Neural cell (in vitro differentiated cells): ENCODE results near the gene ANXA2. TPM values are rescaled to one million over a fixed set of nuclear protein-coding genes. Genes with fewer than 3 reads are reported as not detected.

Source experiments
- H2AFZ ChIP-seq: fragments of 200-600, 300-800 bp; sonication (generic), shearing (Covaris generic); 2 replicates; pipeline ENCODE4 v1.6.0; 2014; ENCODE audit warnings: low read depth, mild to moderate bottlenecking, antibody characterized with exemption, low read length, moderate library complexity
- H3F3A ChIP-seq: fragments of 200-600 bp; shearing (Covaris generic); 2 replicates; pipeline ENCODE4 v1.6.1; 2016; ENCODE audit warnings: mild to moderate bottlenecking, moderate library complexity, mixed read lengths, antibody characterized with exemption, low read length; ENCODE audit not compliant: insufficient read depth, poor library complexity, severe bottlenecking
- H3K27ac ChIP-seq: fragments of 200-600, 300-800 bp; sonication (generic), shearing (Covaris generic); 2 replicates; pipeline ENCODE4 v1.5.1; 2014; ENCODE audit warnings: mild to moderate bottlenecking, low read length, moderate library complexity
- H3K27me3 ChIP-seq: fragments of 300-800, 200-600 bp; sonication (generic), shearing (Covaris generic); 2 replicates; pipeline ENCODE4 v1.6.0; 2014; ENCODE audit warnings: mild to moderate bottlenecking, low read depth, low read length, moderate library complexity; ENCODE audit not compliant: insufficient read depth
- H3K36me3 ChIP-seq: fragments of 300-800, 200-600 bp; sonication (generic), shearing (Covaris generic); 2 replicates; pipeline ENCODE4 v1.5.1; 2014; ENCODE audit warnings: mild to moderate bottlenecking, antibody characterized with exemption, low read length, moderate library complexity; ENCODE audit not compliant: insufficient read depth
- H3K4me2 ChIP-seq: fragments of 300-800, 200-600 bp; sonication (generic), shearing (Covaris generic); 2 replicates; pipeline ENCODE4 v1.6.0; 2014; ENCODE audit warnings: mild to moderate bottlenecking, low read length
- H3K4me3 ChIP-seq: fragments of 300-800, 200-600 bp; sonication (generic), shearing (Covaris generic); 2 replicates; pipeline ENCODE4 v1.5.1; 2014; ENCODE audit warnings: mild to moderate bottlenecking, low read length, moderate library complexity
- H3K79me2 ChIP-seq: fragments of 200-600 bp; shearing (Covaris generic); replicated peaks from 2 replicates; pipeline ENCODE4 v1.6.0; 2014; ENCODE audit warnings: mild to moderate bottlenecking, low read length, moderate library complexity; ENCODE audit not compliant: insufficient read depth
- H3K9ac ChIP-seq: fragments of 300-800, 200-600 bp; sonication (generic), shearing (Covaris generic); 2 replicates; pipeline ENCODE4 v1.6.1; 2016; ENCODE audit warnings: mild to moderate bottlenecking, low read length, mixed read lengths
- H3K9me2 ChIP-seq: fragments of 200-600 bp; shearing (Covaris generic); 2 replicates; pipeline ENCODE4 v1.6.1; 2016; ENCODE audit warnings: mild to moderate bottlenecking, low read length, mixed read lengths; ENCODE audit not compliant: insufficient read depth
- H3K9me3 ChIP-seq: fragments of 200-600, 300-800 bp; sonication (generic), shearing (Covaris generic); 2 replicates; pipeline ENCODE4 v1.6.1; 2016; ENCODE audit warnings: mild to moderate bottlenecking, mixed run types, low read length, moderate library complexity, mixed read lengths
- H4K20me1 ChIP-seq: fragments of 200-600 bp; shearing (Covaris generic); 2 replicates; pipeline ENCODE4 v1.6.1; 2016; ENCODE audit warnings: mild to moderate bottlenecking, mixed run types; ENCODE audit not compliant: insufficient read depth
- EP300 ChIP-seq: fragments of 450-650 bp; conservative IDR thresholded peaks from 2 replicates; pipeline ENCODE4 v1.6.1; 2014; ENCODE audit warnings: antibody characterized with exemption, mild to moderate bottlenecking, moderate library complexity; ENCODE audit not compliant: poor library complexity, severe bottlenecking
- EZH2 ChIP-seq: fragments of 200-600, 300-800 bp; shearing (Covaris generic), sonication (generic); IDR thresholded peaks from 2 replicates; pipeline ENCODE4 v1.6.1; 2014; ENCODE audit warnings: antibody characterized with exemption, low read length, borderline replicate concordance, mild to moderate bottlenecking; ENCODE audit not compliant: insufficient read depth, poor library complexity, severe bottlenecking
- MXI1 ChIP-seq: fragments of 450-650 bp; conservative IDR thresholded peaks from 2 replicates; pipeline ENCODE4 v1.6.1; 2014; ENCODE audit warnings: antibody characterized with exemption, mild to moderate bottlenecking; ENCODE audit not compliant: poor library complexity, severe bottlenecking
- POLR2AphosphoS5 ChIP-seq: IDR thresholded peaks from 2 replicates; pipeline ENCODE4 v1.6.1; 2012
- RAD21 ChIP-seq: fragments of 450-650 bp; conservative IDR thresholded peaks from 2 replicates; pipeline ENCODE4 v1.6.1; 2014; ENCODE audit warnings: antibody characterized with exemption, mild to moderate bottlenecking, moderate library complexity
- REST ChIP-seq: IDR thresholded peaks from 2 replicates; pipeline ENCODE4 v1.6.1; 2012; ENCODE audit warnings: borderline replicate concordance
- SMC3 ChIP-seq: fragments of 450-650 bp; conservative IDR thresholded peaks from 2 replicates; pipeline ENCODE4 v1.6.1; 2014; ENCODE audit warnings: antibody characterized with exemption, mild to moderate bottlenecking, moderate library complexity; ENCODE audit not compliant: poor library complexity
- TAF1 ChIP-seq: IDR thresholded peaks from 2 replicates; pipeline ENCODE4 v1.6.1; 2012; ENCODE audit warnings: low read depth
- polyA plus RNA-seq: library from polyadenylated mRNA; depleted of rRNA; stranded (reverse); fragments of >200 nt; gene quantifications from 2 replicates; pipeline ENCODE4 v1.2.3, GENCODE V29; 2014
- TF ChIP-seq, protein P1 (sequence below): fragments of 450-650 bp; IDR thresholded peaks from 2 replicates; pipeline ENCODE4 v1.5.1; 2014; ENCODE audit warnings: antibody characterized with exemption, mild to moderate bottlenecking, moderate library complexity; ENCODE audit not compliant: poor library complexity, severe bottlenecking

Gene ANXA2
- polyA plus RNA-seq, 1 donor from 2014 or later: 6.2 TPM

- Histone ChIP-seq H3F3A (no peaks in the 10 kb centered on the region), H3K27me3 (no peaks in the 10 kb centered on the region), H3K4me3 (no peak overlapping the region), H3K9ac (no peak overlapping the region), H2AFZ (no peak overlapping the region), H3K9me2 (no peaks in the 10 kb centered on the region), H3K4me2 (no peak overlapping the region), H3K9me3 (no peaks in the 10 kb centered on the region), H3K36me3 (no peaks in the 10 kb centered on the region), H4K20me1 (no peaks in the 10 kb centered on the region), H3K79me2 (no peaks in the 10 kb centered on the region), H3K27ac (no peak overlapping the region)
- no peak for TF ChIP-seq EP300
- TF ChIP-seq MXI1: no peak
- TF ChIP-seq POLR2AphosphoS5: no peak
- TF ChIP-seq, protein P1, sequence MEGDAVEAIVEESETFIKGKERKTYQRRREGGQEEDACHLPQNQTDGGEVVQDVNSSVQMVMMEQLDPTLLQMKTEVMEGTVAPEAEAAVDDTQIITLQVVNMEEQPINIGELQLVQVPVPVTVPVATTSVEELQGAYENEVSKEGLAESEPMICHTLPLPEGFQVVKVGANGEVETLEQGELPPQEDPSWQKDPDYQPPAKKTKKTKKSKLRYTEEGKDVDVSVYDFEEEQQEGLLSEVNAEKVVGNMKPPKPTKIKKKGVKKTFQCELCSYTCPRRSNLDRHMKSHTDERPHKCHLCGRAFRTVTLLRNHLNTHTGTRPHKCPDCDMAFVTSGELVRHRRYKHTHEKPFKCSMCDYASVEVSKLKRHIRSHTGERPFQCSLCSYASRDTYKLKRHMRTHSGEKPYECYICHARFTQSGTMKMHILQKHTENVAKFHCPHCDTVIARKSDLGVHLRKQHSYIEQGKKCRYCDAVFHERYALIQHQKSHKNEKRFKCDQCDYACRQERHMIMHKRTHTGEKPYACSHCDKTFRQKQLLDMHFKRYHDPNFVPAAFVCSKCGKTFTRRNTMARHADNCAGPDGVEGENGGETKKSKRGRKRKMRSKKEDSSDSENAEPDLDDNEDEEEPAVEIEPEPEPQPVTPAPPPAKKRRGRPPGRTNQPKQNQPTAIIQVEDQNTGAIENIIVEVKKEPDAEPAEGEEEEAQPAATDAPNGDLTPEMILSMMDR: no peak
- TF ChIP-seq RAD21: no peak
- TF ChIP-seq EZH2: no peak
- TF ChIP-seq REST: no peak
These were observed 44.4 kb downstream of the ANXA2 start for GRCh38 chr15:60353245-60353920.

GRCh38 chr15:60352525-60352924 is 45.3 kb downstream of the ANXA2 start:
- Histone ChIP-seq H3K27me3 (no peaks in the 10 kb centered on the region), H2AFZ (no peak overlapping the region), H3K79me2 (no peaks in the 10 kb centered on the region), H4K20me1 (no peaks in the 10 kb centered on the region), H3K4me3 (no peak overlapping the region), H3K9me3 (no peaks in the 10 kb centered on the region), H3K9ac (no peak overlapping the region), H3K36me3 (no peaks in the 10 kb centered on the region), H3K9me2 (no peaks in the 10 kb centered on the region), H3F3A (no peaks in the 10 kb centered on the region), H3K4me2 (no peak overlapping the region), H3K27ac (no peak overlapping the region)
- no peak for TF ChIP-seq MXI1
- TF ChIP-seq, protein P1: no peak
- TF ChIP-seq POLR2AphosphoS5: no peak
- TF ChIP-seq EP300: no peak
- TF ChIP-seq REST: no peak
- no peak for TF ChIP-seq TAF1
- no peak for TF ChIP-seq RAD21
- no peak for TF ChIP-seq EZH2
- no peak for TF ChIP-seq SMC3
